8988T (cell line): ENCODE results near the gene PIM1.
"Not testable (repeated sequence)": the region's sequence is repeated elsewhere in the genome, so short reads cannot be mapped to it uniquely, and the experiment has no call there.

Experiments
- DNase-seq: peaks from one replicate; pipeline ENCODE4 v3.0.0; 2011

The PIM1 gene

GRCh38 chr6:37194886-37195285, 24.9 kb downstream of the PIM1 start:
- not testable (repeated sequence) for DNase-seq

- DNase-seq, result not testable (repeated sequence)
Measured at GRCh38 chr6:37196451-37196850, 26.5 kb downstream of the PIM1 start.

- no peak for DNase-seq
Measured at GRCh38 chr6:37200085-37200484, 30.1 kb downstream of the PIM1 start.

GRCh38 chr6:37201726-37202125, 31.8 kb downstream of the PIM1 start:
- no peak for DNase-seq

GRCh38 chr6:37202788-37203491, 33.0 kb downstream of the PIM1 start:
- no peak for DNase-seq

GRCh38 chr6:37204014-37204751, 34.2 kb downstream of the PIM1 start:
- no peak for DNase-seq

GRCh38 chr6:37205175-37205996, 35.4 kb downstream of the PIM1 start:
- no peak for DNase-seq

GRCh38 chr6:37205997-37206340, 36.0 kb downstream of the PIM1 start:
- DNase-seq, result no peak

- DNase-seq, result no peak
Measured at GRCh38 chr6:37206622-37207021, 36.7 kb downstream of the PIM1 start.

- peak; percentile 65 for DNase-seq
Measured at GRCh38 chr6:37207903-37208456, 38.0 kb downstream of the PIM1 start.

- no peak for DNase-seq
Measured at GRCh38 chr6:37208793-37209192, 38.8 kb downstream of the PIM1 start.

GRCh38 chr6:37209461-37210205, 39.7 kb downstream of the PIM1 start:
- DNase-seq, result no peak

- peak; percentile 43 for DNase-seq
Measured at GRCh38 chr6:37210313-37210968, 40.5 kb downstream of the PIM1 start.

- no peak for DNase-seq
Measured at GRCh38 chr6:37212268-37212667, 42.3 kb downstream of the PIM1 start.

- DNase-seq, result no peak
Measured at GRCh38 chr6:37218061-37218460, 48.1 kb downstream of the PIM1 start.

- no peak for DNase-seq
Measured at GRCh38 chr6:37218511-37218910, 48.6 kb downstream of the PIM1 start.

GRCh38 chr6:37221585-37222124, 51.7 kb downstream of the PIM1 start:
- no peak for DNase-seq

GRCh38 chr6:37222125-37222967, 52.4 kb downstream of the PIM1 start:
- peak; percentile 62 for DNase-seq

GRCh38 chr6:37222992-37223391, 53.0 kb downstream of the PIM1 start:
- no peak for DNase-seq
